Stimulated activated CD4-positive, alpha-beta T cell treated with anti-CD3 and anti-CD28 coated beads, TNF-alpha, amount 100 ng/mL, for 48 hours (primary cell): ENCODE data around the gene BUB1B.
A peak's percentile ranks its signal among the peaks of the same experiment; 100 is the strongest.

Experiments
- DNase-seq, 3 donors: peaks; one replicate each; pipeline ENCODE4 v3.0.0-alpha.2; 2020; ENCODE audit warnings: low read depth in 3 of 3

Gene BUB1B

DNA sequence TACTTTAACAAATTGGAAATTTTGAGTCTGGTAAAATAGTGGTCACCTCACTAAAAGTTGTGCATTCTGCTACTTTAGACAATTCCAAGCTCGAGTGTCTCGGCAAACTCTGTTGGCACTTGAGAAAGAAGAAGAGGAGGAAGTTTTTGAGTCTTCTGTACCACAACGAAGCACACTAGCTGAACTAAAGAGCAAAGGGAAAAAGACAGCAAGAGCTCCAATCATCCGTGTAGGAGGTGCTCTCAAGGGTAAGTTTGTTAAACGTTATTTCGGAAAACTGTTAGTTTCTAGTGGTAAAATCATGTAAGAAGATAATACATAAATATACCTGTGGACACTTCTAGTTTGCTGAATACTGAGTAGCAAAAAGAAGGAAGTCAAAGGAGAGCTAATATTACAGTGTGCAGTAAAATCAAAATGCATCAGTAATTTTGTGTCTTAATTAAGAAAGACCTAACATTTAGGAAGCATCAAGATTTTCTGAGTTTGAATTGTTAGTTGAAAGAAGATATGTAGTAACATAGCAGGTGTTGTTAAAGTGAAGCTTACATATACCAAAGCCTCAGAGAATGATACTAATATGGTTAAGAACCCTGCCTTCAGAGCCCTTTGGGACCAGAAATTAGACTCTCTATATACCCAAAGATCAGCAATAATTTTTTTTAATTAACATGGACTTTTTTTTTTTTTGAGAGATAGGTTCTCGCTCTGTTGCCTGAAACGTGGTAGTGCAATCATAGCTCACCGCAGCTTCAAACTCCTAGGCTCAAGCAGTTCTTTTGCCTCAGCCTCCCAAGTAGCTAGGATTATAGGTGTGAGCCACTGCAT, 23.0 kb downstream of the BUB1B start:
- DNase-seq: no peak

DNA sequence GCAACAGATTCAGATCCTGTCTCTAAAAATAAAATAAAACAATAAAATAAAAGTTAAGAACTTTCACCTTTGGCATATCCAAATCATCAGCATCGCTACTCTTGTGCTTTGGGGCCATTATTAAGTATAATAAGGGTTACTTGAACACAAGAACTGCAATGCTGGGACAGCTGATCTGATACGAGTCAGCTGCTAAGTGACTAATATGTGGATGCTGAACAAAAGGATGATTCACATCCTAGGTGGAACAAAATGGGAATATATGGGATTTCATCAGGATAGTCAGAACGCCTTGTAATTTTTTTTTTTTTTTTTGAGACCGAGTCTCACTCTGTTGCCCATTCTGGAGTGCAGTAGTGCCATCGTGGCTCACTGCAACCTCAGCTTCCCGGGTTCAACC, 29.7 kb downstream of the BUB1B start:
- no peak for DNase-seq

DNA sequence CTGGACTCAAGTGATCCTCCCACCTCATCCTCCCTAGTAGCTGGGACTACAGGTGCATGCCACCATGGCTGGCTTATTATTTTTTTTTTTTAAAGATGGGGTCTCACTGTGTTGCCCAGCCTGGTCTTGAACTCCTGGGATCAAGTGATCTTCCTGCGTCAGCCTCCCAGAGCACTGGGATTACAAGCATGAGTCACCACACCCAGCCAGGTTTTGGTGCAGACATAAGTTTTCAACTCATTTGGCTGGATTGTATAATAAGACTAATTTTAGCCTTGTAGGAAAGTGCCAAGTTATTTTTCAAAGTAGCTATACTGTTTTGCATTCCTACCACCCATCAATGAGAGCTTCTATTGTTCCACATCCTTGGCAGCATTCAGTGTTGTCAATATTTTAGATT, 32.1 kb downstream of the BUB1B start:
- no peak for DNase-seq

DNA sequence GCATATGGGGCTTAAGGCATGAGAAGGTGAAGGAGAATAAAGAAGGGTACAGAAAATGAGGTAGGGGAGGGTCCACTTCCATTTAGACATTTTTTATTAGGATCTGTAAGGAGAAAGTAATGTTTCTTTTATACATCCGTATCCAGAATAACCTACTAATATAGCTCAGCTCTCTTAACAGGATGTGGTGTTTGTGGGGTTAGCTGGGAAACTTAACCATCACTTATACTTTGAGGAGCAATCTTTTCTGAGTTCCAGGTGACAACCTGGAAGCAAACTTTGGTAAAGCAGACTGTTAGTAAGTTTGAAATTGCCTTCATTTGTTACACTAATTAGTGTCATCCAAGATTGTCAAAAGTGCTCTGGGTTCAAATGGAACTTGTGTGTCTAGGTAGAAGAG, 36.6 kb downstream of the BUB1B start:
- no peak for DNase-seq

GRCh38 chr15:40198355-40199085, 37.7 kb downstream of the BUB1B start:
- DNase-seq: no peak

GRCh38 chr15:40204100-40204499, 43.2 kb downstream of the BUB1B start:
- no peak for DNase-seq

GRCh38 chr15:40217166-40217824, 56.4 kb downstream of the BUB1B start:
- peak in 1 of 3 donors; percentile 15 for DNase-seq

DNA sequence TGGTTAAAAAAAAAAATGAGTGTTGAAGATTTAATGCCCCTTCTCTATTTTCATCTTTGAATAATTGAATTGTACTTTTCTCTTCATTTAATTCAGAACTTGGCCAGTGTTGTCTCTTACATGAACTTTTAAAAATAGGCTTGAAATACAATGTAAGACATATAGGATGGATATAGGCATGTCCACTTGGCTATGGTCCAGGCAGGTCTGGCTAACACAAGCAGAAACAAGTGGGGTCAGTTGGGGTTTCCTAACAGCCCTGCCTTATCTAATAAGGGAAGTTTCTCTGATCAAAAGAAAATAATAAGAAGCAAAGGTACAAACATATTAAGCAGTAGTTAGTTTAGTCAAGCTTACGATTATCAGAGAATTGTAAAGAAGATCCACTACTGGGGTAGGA, 58.9 kb downstream of the BUB1B start:
- DNase-seq: no peak

DNA sequence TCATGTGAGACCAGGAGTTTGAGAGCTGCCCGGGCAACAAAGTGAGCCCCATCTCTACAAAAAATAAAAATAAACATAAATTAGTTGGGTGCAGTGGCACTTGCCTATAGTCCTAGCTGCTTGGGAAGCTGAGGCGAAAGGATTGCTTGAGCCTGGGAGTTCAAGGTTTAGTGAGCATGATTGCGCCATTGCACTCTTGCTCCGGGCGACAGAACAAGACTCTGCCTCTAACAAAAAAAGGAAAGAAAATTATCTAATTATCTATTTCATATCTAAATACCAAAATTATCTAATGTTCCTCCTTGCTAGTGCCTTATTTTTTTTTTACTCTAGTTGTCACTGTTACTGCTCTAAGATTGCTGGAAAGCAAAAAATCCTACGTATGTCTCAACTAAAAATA, 61.3 kb downstream of the BUB1B start:
- DNase-seq: no peak

- no peak for DNase-seq
These were observed 65.9 kb downstream of the BUB1B start for GRCh38 chr15:40226736-40227135.

DNA sequence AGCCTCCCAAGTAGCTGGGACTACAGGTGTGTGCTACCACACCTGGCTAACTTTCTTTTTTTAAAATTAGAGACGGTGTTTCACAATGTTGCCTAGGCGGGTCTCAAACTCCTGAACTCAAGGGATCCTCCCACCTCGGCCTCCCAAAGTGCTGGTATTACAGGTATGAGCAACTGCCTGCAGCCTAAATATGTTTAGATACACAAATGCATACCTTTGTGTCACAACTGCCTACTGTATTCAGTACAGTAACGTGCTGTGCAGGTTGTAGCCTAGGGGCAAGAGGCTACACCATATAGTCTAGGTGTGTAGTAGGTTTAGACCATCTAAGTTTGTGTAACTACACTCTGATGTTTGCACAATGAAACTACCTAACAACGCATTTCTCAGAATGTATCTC, 68.4 kb downstream of the BUB1B start:
- no peak for DNase-seq

- DNase-seq: no peak
These were observed 69.1 kb downstream of the BUB1B start for GRCh38 chr15:40229956-40230355.

DNA sequence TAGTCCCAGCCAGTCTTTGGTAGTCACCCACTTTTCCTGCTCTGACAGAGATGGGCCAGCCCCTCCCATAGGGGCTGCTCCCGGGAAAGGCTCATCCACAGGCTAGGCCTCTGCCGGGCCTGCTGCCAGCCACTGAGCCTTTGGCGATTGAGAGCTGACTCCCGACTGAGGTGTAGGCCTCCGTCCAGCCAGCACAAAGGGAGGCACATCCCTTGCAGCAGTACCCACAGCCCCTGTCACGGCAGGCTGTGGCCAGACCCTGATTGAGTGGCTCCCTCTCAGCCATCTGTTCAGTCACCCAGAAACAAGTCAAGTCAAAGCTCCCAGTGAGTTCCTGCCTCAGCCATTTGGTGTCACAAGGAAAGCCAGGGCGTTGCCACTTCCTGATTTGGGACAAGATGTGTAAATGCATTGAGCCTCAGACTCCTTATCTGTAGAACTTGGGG, 71.8 kb downstream of the BUB1B start:
- no peak for DNase-seq

DNA sequence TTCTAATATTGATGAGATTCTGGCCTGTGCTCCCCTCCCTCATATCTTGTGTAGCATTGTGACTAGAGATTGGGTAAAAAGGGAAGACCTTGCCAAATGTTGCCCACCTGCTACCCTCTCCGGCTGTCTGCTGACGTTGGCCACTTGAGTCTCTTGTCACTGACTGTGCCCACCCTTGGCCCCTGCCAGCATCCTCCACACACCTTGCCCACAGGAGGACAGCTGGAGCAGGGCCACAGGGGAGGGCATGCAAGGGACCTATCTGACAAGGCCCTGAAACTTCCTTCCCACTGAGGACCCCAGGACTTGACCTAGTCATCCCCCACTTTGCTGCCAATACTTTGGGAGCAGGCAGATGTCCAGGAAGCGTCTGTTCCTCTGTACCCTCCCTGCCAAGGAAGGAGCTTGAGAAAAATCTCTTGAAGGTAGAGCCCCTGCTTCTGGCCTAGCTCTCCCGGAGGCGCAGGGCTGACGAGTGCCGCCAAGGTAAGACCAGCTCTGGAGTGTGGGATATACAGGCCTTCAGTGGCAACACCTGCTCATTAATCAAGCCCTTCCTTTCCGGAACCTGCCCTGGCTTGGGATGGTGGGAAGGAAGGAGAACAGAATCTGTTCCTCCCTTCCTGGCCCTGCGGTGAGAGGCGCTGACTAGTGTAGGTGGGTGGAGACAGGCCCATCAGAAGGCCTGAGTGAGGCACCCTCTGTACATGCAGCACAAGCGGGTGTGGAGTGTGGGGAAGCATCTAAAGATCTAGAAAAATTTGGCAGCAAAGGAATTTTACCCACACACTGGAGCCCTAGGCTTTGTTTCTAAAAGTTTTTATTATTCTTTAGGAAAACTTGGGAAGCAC, 73.1 kb downstream of the BUB1B start:
- DNase-seq: no peak

- no peak for DNase-seq
These were observed 73.9 kb downstream of the BUB1B start for GRCh38 chr15:40234783-40235182.

DNA sequence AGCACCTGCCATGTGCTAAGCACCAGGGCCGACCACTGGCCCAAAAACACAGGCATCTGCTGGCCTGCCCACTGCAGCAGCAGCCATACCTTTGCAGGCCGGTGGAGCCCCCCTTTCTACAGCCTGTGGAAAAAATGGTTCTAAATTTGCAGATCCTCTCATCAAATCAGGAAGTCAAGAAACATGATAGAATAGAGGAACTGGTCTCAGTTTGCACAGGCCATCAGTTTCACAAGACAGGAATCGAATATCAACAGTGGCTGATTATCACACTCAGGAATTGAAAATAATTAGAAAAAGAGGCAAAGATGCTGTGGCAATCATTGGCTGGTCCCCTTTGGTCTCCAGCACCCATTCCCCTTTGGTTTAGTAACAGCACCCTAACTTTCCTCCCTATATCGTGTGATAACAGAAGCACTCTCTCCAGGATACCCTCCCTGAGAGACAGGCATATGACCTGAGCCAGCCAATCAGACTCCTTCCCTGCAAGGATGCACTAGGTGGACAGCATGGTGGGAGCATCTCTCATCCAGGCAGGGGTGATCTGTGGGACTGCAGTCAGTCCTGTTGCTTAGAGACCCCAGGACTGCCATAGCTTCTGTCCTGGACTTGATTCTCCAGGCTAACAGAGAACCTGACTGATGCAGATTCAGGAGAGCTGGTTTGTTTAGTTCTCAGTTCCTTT, 74.5 kb downstream of the BUB1B start:
- no peak for DNase-seq

DNA sequence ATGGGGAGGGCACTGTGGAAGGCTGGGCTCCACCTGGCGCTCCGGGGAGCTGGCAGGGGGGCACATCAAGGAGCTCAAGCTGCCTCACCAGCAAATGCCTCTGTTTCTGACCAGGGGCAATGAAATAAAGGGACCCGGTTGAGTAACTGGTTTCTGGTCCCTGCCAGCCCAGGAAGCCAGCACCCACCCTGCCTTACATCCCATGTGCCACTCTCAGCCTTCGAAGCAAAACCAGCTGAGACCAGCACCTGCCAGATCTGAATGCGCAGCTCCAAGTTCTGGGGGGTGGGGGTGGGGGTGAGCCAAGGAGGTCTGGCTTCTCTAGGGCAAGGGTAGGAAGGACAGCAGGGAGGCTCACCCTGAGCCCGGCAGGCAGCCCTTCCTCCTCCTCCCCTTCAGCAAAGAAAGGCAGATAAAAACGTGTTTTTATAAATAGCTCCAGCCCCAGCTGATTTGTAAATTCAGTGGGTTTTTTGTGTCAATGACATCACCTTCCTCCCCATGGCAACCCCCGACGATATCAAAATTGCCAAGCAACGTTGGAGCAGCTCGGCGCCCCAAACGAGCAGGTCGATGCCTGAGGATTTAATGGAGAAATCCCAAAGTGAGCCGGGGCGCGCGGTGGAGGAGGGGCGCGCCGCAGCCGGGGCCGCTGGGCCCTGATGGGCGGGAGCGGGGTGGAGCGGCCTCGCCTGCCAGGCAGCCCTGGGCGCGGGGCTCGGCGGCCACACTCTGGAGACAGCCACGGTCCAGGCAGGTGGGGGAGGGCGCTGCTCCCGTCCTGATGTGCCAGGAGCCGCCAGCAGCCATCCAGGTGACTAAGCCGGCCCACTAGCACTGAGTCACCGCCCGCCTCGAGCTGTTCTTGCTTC, 77.9 kb downstream of the BUB1B start, which contains the start of gene PAK6:
TSS of gene PAK6 (plus strand) at position 532 of the 872 bp plus-strand sequence. CDS start 25,723 bp downstream, outside the sequence.
- DNase-seq: peak; percentile 13 to 33 (median 26)

DNA sequence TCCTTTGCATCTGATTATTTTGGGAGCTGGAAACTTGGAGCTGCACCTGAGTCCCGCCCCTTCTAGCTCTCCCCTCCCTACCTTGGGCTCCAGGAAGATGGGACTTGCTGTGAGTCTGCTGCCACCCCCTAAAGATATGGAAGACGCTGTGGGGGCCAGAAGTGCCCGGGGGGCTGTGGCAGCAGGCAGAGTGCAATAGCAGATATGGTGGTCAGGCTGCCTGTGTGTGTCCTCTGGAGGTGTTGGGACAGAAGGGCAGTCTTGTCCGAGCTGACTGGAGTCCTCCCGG, 78.5 kb downstream of the BUB1B start:
- no peak for DNase-seq

DNA sequence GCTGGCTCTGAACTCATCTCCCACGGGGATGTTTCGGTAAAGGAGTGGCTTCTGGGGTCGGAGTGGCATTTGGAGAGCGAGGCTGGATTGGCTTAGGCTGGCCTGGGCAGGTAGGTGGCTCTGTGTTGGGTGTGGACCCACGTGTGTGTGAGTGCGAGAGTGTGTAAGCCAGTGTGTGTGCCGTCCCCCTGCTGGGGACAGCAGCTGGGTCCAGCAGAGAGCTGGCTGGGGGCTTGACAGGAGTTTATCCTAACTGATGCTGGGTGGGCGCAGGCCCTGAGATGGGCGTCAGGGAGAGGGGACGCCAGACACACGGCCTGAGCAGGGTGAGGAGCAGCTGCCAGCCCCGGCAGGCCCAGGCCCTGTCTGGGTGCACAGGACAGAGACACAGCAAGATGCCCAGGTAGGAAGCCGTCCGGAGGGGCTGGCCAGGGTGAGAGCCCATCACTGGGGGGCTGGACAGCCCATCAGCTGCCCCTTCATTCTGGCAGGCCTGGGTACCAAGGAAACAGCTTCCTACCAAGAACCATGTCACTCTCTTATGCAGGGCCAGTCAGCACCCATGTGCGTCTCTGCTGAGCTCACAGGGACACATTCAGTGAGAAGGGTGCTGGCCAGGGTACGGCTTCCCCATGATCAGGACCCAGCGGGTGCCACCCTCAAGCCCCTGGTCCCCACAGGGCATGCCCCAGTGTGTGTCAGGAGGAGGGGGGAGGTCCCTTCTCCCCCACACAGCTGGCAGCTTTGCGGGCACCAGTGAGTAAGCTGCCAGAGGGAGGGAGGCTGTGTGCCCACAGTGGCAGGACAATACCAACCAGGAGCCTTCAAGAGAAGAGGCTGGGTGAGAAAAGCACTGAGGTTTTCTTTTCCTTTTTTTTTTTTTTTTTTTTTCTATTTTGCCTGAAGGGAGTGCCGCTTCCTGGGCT, 79.1 kb downstream of the BUB1B start:
- no peak for DNase-seq
